T-cell (primary cell): ENCODE results near the gene PARVA. TPM values are rescaled to one million over a fixed set of nuclear protein-coding genes. Genes with fewer than 3 reads are reported as not detected.

Source experiments
- ATAC-seq, 4 experiments: fragments of 200-7000 bp in 3 of 4; fragments of 150-1000 bp in 1 of 4; cut with Tn5 transposase; replicated peaks in 1 of 4; 1 replicate in 3 of 4; 2 replicates in 1 of 4; pipeline ENCODE4 v1.10.0; 2021; ENCODE audit warnings: moderate library complexity in 3 of 4, mild to moderate bottlenecking in 2 of 4, moderate number of reproducible peaks in 1 of 4
- CTCF ChIA-PET, 2 donors: fragments of 300-600 bp; sonication (Branson Sonifier 250); formaldehyde crosslinking; loops; one replicate each; lab custom pipeline; 2022; ENCODE audit warnings: antibody characterized with exemption in 2 of 2; lab: Charles Lee
- POLR2A ChIA-PET, 2 donors: fragments of 300-600 bp; sonication (Branson Sonifier 250); formaldehyde crosslinking; loops; one replicate each; lab custom pipeline; 2022; ENCODE audit warnings: antibody characterized with exemption in 2 of 2; lab: Charles Lee
- DNase-seq, 35 experiments: peaks; one replicate each; pipeline versions ENCODE4 v3.0.0 to v3.0.0-alpha.2; 2013 to 2023
- H3K27ac ChIP-seq: one replicate; pipeline ENCODE4 v1.5.1; 2013; ENCODE audit warnings: low read length
- H3K27me3 ChIP-seq, 2 experiments: replicated peaks in 1 of 2; 1 replicate in 1 of 2; 2 replicates in 1 of 2; pipeline versions ENCODE4 v1.6.1 to v1.7.0; 2013; ENCODE audit warnings: low read length in 1 of 2, mixed read lengths in 1 of 2; ENCODE audit not compliant: control insufficient read depth in 2 of 2, insufficient read depth in 2 of 2; ENCODE audit errors: extremely low read depth in 1 of 2
- H3K36me3 ChIP-seq, 2 donors: 1 replicate in 1 of 2; 2 replicates in 1 of 2; pipeline versions ENCODE4 v1.6.1 to v1.7.0; 2013; ENCODE audit warnings: low read length in 1 of 2; ENCODE audit not compliant: control insufficient read depth in 2 of 2, insufficient read depth in 1 of 2; ENCODE audit errors: extremely low read depth in 1 of 2
- H3K4me1 ChIP-seq, 2 experiments: 1 replicate in 1 of 2; 2 replicates in 1 of 2; pipeline versions ENCODE4 v1.6.1 to v1.7.0; 2013; ENCODE audit warnings: low read length in 2 of 2, mixed read lengths in 1 of 2; ENCODE audit not compliant: insufficient read depth in 2 of 2, control insufficient read depth in 1 of 2; ENCODE audit errors: extremely low read depth in 1 of 2
- H3K4me3 ChIP-seq, 2 donors: 1 replicate in 1 of 2; 2 replicates in 1 of 2; pipeline versions ENCODE4 v1.5.1 to v1.7.0; 2013; ENCODE audit warnings: mild to moderate bottlenecking in 2 of 2, low read length in 1 of 2, moderate library complexity in 1 of 2; ENCODE audit not compliant: control insufficient read depth in 1 of 2; ENCODE audit errors: extremely low read depth in 1 of 2
- H3K9me3 ChIP-seq: 2 replicates; pipeline ENCODE4 v1.7.0; 2013
- H3K27ac Mint-ChIP-seq, 2 donors: one replicate each; pipeline ENCODE4 v1.8.0; 2020 to 2021; ENCODE audit warnings: mild to moderate bottlenecking in 2 of 2, mixed read lengths in 2 of 2
- H3K27me3 Mint-ChIP-seq, 2 donors: one replicate each; pipeline ENCODE4 v1.8.0; 2021 to 2022; ENCODE audit warnings: mixed read lengths in 2 of 2
- H3K36me3 Mint-ChIP-seq: one replicate; pipeline ENCODE4 v1.8.0; 2021; ENCODE audit warnings: mixed read lengths
- H3K4me1 Mint-ChIP-seq, 3 donors: one replicate each; pipeline ENCODE4 v1.8.0; 2020 to 2022; ENCODE audit warnings: mixed read lengths in 3 of 3, mild to moderate bottlenecking in 1 of 3
- H3K4me3 Mint-ChIP-seq, 3 donors: one replicate each; pipeline ENCODE4 v1.8.0; 2020 to 2022; ENCODE audit warnings: mild to moderate bottlenecking in 3 of 3, mixed read lengths in 3 of 3, moderate library complexity in 3 of 3
- H3K9me3 Mint-ChIP-seq, 3 donors: one replicate each; pipeline ENCODE4 v1.8.0; 2020 to 2022; ENCODE audit warnings: mixed read lengths in 3 of 3
- WGBS: methylation state at CpG from one replicate; pipeline ENCODE4 v1.1.5; 2013; ENCODE audit warnings: missing lambda C conversion rate; ENCODE audit not compliant: insufficient coverage; 5-methylcytosine and 5-hydroxymethylcytosine counted together
- total RNA-seq, 35 experiments: library from RNA in 6 of 35; stranded (reverse) in 6 of 35; fragments of 120-200 nt in 1 of 35; gene quantifications; one replicate each; pipeline versions ENCODE4 v1.2.1 to v1.2.4 and lab custom pipeline; 2013 to 2026

The PARVA gene
- total RNA-seq, 5 donors from 2014 or later (not counting 1 experiment from before 2014, with no cell fraction given): 0.41 to 0.93 (median 0.75) TPM

DNA sequence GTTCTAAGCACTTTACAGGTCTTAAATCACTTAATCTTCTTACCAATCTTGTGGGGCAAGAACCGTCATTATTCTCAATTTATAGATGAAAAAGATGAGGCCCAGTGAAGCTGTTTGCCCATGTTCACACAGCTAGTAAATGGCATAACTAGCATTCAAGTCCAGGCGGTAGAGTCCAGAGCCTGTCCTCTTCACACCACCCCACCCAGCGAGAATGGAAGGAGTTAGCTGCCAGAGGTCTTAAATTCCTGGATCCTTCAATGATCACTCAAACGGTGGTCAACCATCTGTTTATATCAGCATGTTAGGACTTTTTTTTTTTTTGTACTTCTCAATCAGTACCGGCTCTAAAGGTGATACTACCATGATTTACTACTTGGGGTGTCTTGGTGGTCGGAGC lies 43.3 kb downstream of the PARVA start:
- DNase-seq: no peak
- H3K27ac ChIP-seq: no peak overlapping the region
- CTCF ChIA-PET: no interaction called here
- no peak for ATAC-seq
- Mint-ChIP-seq H3K4me3 (no peak overlapping the region), H3K4me1 (no peaks in the 10 kb centered on the region), H3K27ac (no peak overlapping the region), H3K9me3 (no peaks in the 10 kb centered on the region), H3K36me3 (no peaks in the 10 kb centered on the region), H3K27me3 (peaks cover 5 to 7% of the 10 kb centered on the region in 2 donors)
- peaks cover 0 to 9% of the 10 kb centered on the region in 2 experiments for H3K27me3 ChIP-seq
- H3K9me3 ChIP-seq: no peaks in the 10 kb centered on the region
- H3K4me1 ChIP-seq: no peaks in the 10 kb centered on the region
- POLR2A ChIA-PET: no interaction called here
- no peaks in the 10 kb centered on the region for H3K36me3 ChIP-seq
- no peak overlapping the region for H3K4me3 ChIP-seq
- 100% methylated on average over 1 of the region's 6 CpGs for WGBS

DNA sequence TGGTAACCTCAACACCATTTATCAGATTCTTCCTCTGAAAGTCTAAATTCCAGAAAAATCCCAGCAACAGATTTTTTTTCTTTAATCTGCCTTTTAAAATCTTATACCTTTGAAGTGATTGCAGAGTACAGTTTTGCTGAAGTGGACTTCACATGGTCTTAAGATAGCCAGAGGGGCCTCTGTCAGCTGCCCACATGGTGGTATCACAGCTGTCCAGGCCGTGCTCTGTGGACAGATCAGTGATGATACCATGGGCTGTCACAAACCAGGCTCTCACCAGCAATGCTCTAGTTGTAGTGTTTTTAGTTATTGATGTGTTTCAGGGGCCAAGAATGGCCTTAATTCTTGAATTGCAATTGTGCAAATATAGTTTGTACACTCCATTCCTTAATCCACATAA lies 44.0 kb downstream of the PARVA start:
- no peaks in the 10 kb centered on the region for H3K36me3 Mint-ChIP-seq
- no peak overlapping the region for H3K27ac Mint-ChIP-seq
- no peak for ATAC-seq
- Histone ChIP-seq H3K4me3 (no peak overlapping the region), H3K9me3 (no peaks in the 10 kb centered on the region), H3K27me3 (peaks cover 0 to 7% of the 10 kb centered on the region in 2 experiments), H3K27ac (no peak overlapping the region), H3K4me1 (no peaks in the 10 kb centered on the region), H3K36me3 (no peaks in the 10 kb centered on the region)
- H3K27me3 Mint-ChIP-seq: peaks cover 4 to 7% of the 10 kb centered on the region in 2 donors
- POLR2A ChIA-PET: no interaction called here
- WGBS: no CpG with 5 or more reads among the region's 1 CpG
- H3K4me1 Mint-ChIP-seq: no peaks in the 10 kb centered on the region
- H3K9me3 Mint-ChIP-seq: no peaks in the 10 kb centered on the region
- CTCF ChIA-PET: no interaction called here
- DNase-seq: no peak
- no peak overlapping the region for H3K4me3 Mint-ChIP-seq

- no peaks in the 10 kb centered on the region for H3K4me1 Mint-ChIP-seq
- ChIA-PET CTCF (no interaction called here), POLR2A (no interaction called here)
- peaks cover 0 to 7% of the 10 kb centered on the region in 2 donors for H3K27me3 Mint-ChIP-seq
- no peaks in the 10 kb centered on the region for H3K27me3 ChIP-seq
- no peaks in the 10 kb centered on the region for H3K9me3 ChIP-seq
- no peaks in the 10 kb centered on the region for H3K4me1 ChIP-seq
- H3K36me3 Mint-ChIP-seq: no peaks in the 10 kb centered on the region
- no peak overlapping the region for H3K27ac Mint-ChIP-seq
- no peak overlapping the region for H3K27ac ChIP-seq
- no peaks in the 10 kb centered on the region for H3K36me3 ChIP-seq
- H3K9me3 Mint-ChIP-seq: no peaks in the 10 kb centered on the region
- ATAC-seq (no peak), DNase-seq (no peak)
- H3K4me3 Mint-ChIP-seq: no peak overlapping the region
- no peak overlapping the region for H3K4me3 ChIP-seq
Observed at GRCh38 chr11:12426176-12426575, 48.8 kb downstream of the PARVA start.

GRCh38 chr11:12429155-12429554 lies 51.8 kb downstream of the PARVA start:
- peaks cover 0 to 7% of the 10 kb centered on the region in 2 donors for H3K27me3 Mint-ChIP-seq
- WGBS: no CpG with 5 or more reads among the region's 3 CpGs
- H3K4me3 Mint-ChIP-seq: no peak overlapping the region
- Histone ChIP-seq H3K4me3 (no peak overlapping the region), H3K27ac (no peak overlapping the region), H3K9me3 (no peaks in the 10 kb centered on the region), H3K36me3 (no peaks in the 10 kb centered on the region), H3K27me3 (no peaks in the 10 kb centered on the region), H3K4me1 (no peaks in the 10 kb centered on the region)
- no peaks in the 10 kb centered on the region for H3K9me3 Mint-ChIP-seq
- no peaks in the 10 kb centered on the region for H3K4me1 Mint-ChIP-seq
- CTCF ChIA-PET: no interaction called here
- POLR2A ChIA-PET: no interaction called here
- ATAC-seq: no peak
- H3K36me3 Mint-ChIP-seq: no peaks in the 10 kb centered on the region
- no peak overlapping the region for H3K27ac Mint-ChIP-seq
- no peak for DNase-seq

- H3K4me3 ChIP-seq: no peak overlapping the region
- POLR2A ChIA-PET: no interaction called here
Observed at GRCh38 chr11:12430351-12430750, 53.0 kb downstream of the PARVA start.

GRCh38 chr11:12430954-12431595 lies 53.7 kb downstream of the PARVA start:
- Mint-ChIP-seq H3K4me1 (no peaks in the 10 kb centered on the region), H3K27me3 (peaks cover 0 to 4% of the 10 kb centered on the region in 2 donors), H3K27ac (no peak overlapping the region), H3K9me3 (no peaks in the 10 kb centered on the region), H3K4me3 (no peak overlapping the region), H3K36me3 (no peaks in the 10 kb centered on the region)
- ChIA-PET CTCF (no interaction called here), POLR2A (no interaction called here)
- no peak overlapping the region for H3K27ac ChIP-seq
- H3K27me3 ChIP-seq: no peaks in the 10 kb centered on the region
- no peaks in the 10 kb centered on the region for H3K9me3 ChIP-seq
- no peaks in the 10 kb centered on the region for H3K4me1 ChIP-seq
- H3K36me3 ChIP-seq: no peaks in the 10 kb centered on the region
- no peak for ATAC-seq
- no peak overlapping the region for H3K4me3 ChIP-seq
- 66% methylated on average over 2 of the region's 5 CpGs for WGBS
- no peak for DNase-seq

More at GRCh38 chr11:12430351-12430750, 53.0 kb downstream of the PARVA start:
- ATAC-seq: no peak
- CTCF ChIA-PET: no interaction called here
- no peaks in the 10 kb centered on the region for H3K4me1 Mint-ChIP-seq
- H3K36me3 Mint-ChIP-seq: no peaks in the 10 kb centered on the region
- no peaks in the 10 kb centered on the region for H3K36me3 ChIP-seq
- H3K27me3 ChIP-seq: no peaks in the 10 kb centered on the region
- no CpG with 5 or more reads among the region's 3 CpGs for WGBS
- H3K9me3 ChIP-seq: no peaks in the 10 kb centered on the region
- H3K4me1 ChIP-seq: no peaks in the 10 kb centered on the region
- no peaks in the 10 kb centered on the region for H3K9me3 Mint-ChIP-seq
- DNase-seq: no peak
- H3K4me3 Mint-ChIP-seq: no peak overlapping the region
- no peak overlapping the region for H3K27ac ChIP-seq
- no peak overlapping the region for H3K27ac Mint-ChIP-seq
- H3K27me3 Mint-ChIP-seq: peaks cover 0 to 8% of the 10 kb centered on the region in 2 donors

- Mint-ChIP-seq H3K4me1 (no peaks in the 10 kb centered on the region), H3K27ac (no peak overlapping the region), H3K4me3 (no peak overlapping the region), H3K9me3 (no peaks in the 10 kb centered on the region), H3K36me3 (no peaks in the 10 kb centered on the region), H3K27me3 (peaks cover 2 to 4% of the 10 kb centered on the region in 2 donors)
- POLR2A ChIA-PET: no interaction called here
- H3K36me3 ChIP-seq: no peaks in the 10 kb centered on the region
- DNase-seq: no peak
- no CpG with 5 or more reads among the region's 6 CpGs for WGBS
- ATAC-seq: no peak
- H3K4me1 ChIP-seq: no peaks in the 10 kb centered on the region
- H3K9me3 ChIP-seq: no peaks in the 10 kb centered on the region
- H3K4me3 ChIP-seq: no peak overlapping the region
- H3K27me3 ChIP-seq: no peaks in the 10 kb centered on the region
- CTCF ChIA-PET: no interaction called here
- H3K27ac ChIP-seq: no peak overlapping the region
Observed at GRCh38 chr11:12432507-12432906, 55.1 kb downstream of the PARVA start.
